Adrenal gland (tissue), 5 donors: ENCODE results near the gene MRPS16.

Experiments used
- CTCF ChIP-seq, 6 experiments: fragments of 450-650 bp in 4 of 6; fragments of 200-600 bp in 2 of 6; sonication (generic) in 1 of 6; IDR thresholded peaks; 1 replicate in 5 of 6; 2 replicates in 1 of 6; pipeline versions ENCODE4 v1.5.1 to v1.8.0; 2016 to 2021; ENCODE audit warnings: antibody characterized with exemption in 6 of 6, mild to moderate bottlenecking in 2 of 6, moderate library complexity in 1 of 6
- POLR2A ChIP-seq, 2 donors: fragments of 450-650 bp; IDR thresholded peaks; one replicate each; pipeline ENCODE4 v1.6.1; 2017; ENCODE audit warnings: antibody characterized with exemption in 2 of 2, mild to moderate bottlenecking in 2 of 2, moderate library complexity in 1 of 2
- donor health status: DM: no; HTN: no; CAD: no.

GRCh38 chr10:73289958-73290357 lies 37.5 kb upstream of the MRPS16 start:
- no peak for TF ChIP-seq CTCF (IDR thresholded peaks at IDR 0.05)
- no peak for TF ChIP-seq POLR2A (IDR thresholded peaks at IDR 0.05)
